HAP-1 (cell line): ENCODE results near the gene TPP2.

Experiments
- DNase-seq, 2 experiments: peaks; one replicate each; pipeline ENCODE4 v3.0.0-alpha.2; 2016 to 2020; ENCODE audit warnings: low spot score in 2 of 2
- H3K27me3 ChIP-seq: fragments of 250-450 bp; sonication (Bioruptor Pico); 2 replicates; pipeline ENCODE4 v1.5.1; 2020; ENCODE audit warnings: low read depth, mild to moderate bottlenecking, moderate library complexity
- H3K36me3 ChIP-seq: fragments of 250-450 bp; sonication (Bioruptor Pico); replicated peaks from 2 replicates; pipeline ENCODE4 v1.5.1; 2020; ENCODE audit warnings: mild to moderate bottlenecking
- H3K4me1 ChIP-seq: fragments of 250-450 bp; sonication (Bioruptor Pico); 2 replicates; pipeline ENCODE4 v1.5.1; 2020; ENCODE audit warnings: mild to moderate bottlenecking
- H3K4me3 ChIP-seq: fragments of 250-450 bp; sonication (Bioruptor Pico); 2 replicates; pipeline ENCODE4 v1.5.1; 2020; ENCODE audit warnings: mild to moderate bottlenecking, moderate library complexity
- H3K9me3 ChIP-seq: fragments of 250-450 bp; sonication (Bioruptor Pico); 2 replicates; pipeline ENCODE4 v1.5.1; 2020; ENCODE audit warnings: mild to moderate bottlenecking, moderate library complexity
- in situ Hi-C: fragments of 300-500 bp; cut with MboI; formaldehyde crosslinking; loops from 3 replicates; pipeline ENCODE4 v1.14.3; 2020; ENCODE audit warnings: low sequenced_read_pairs, inconsistent platforms, mixed read lengths

TPP2 gene

GRCh38 chr13:102572323-102572722 is 24.5 kb upstream of the TPP2 start:
- H3K4me3 ChIP-seq: no peak overlapping the region
- no peaks in the 10 kb centered on the region for H3K36me3 ChIP-seq
- DNase-seq: peak in 1 of 2 experiments; percentile 47
- in situ Hi-C loops: loop anchor here (25.0 kb wide), 2 partner anchors 635 to 1435 kb away; no protein-coding TSS in a partner anchor
- H3K9me3 ChIP-seq: no peaks in the 10 kb centered on the region
- H3K27me3 ChIP-seq: peaks cover 32% of the 10 kb centered on the region
- H3K4me1 ChIP-seq: peaks cover 12% of the 10 kb centered on the region

GRCh38 chr13:102580552-102581169 is 16.1 kb upstream of the TPP2 start:
- Histone ChIP-seq H3K4me3 (no peak overlapping the region), H3K9me3 (no peaks in the 10 kb centered on the region), H3K4me1 (no peaks in the 10 kb centered on the region), H3K27me3 (peaks cover 17% of the 10 kb centered on the region), H3K36me3 (no peaks in the 10 kb centered on the region)
- DNase-seq: peak; percentile 52
- in situ Hi-C loops: no loop called here

GRCh38 chr13:102582256-102582655 is 14.5 kb upstream of the TPP2 start:
- in situ Hi-C loops: no loop called here
- Histone ChIP-seq H3K4me3 (no peak overlapping the region), H3K9me3 (no peaks in the 10 kb centered on the region), H3K27me3 (peaks cover 17% of the 10 kb centered on the region), H3K4me1 (no peaks in the 10 kb centered on the region), H3K36me3 (no peaks in the 10 kb centered on the region)
- no peak for DNase-seq

GRCh38 chr13:102584434-102584833 is 12.4 kb upstream of the TPP2 start:
- Histone ChIP-seq H3K4me1 (no peaks in the 10 kb centered on the region), H3K4me3 (no peak overlapping the region), H3K9me3 (no peaks in the 10 kb centered on the region), H3K27me3 (peaks cover 17% of the 10 kb centered on the region), H3K36me3 (no peaks in the 10 kb centered on the region)
- DNase-seq: no peak
- in situ Hi-C loops: no loop called here

GRCh38 chr13:102586615-102587014 is 10.2 kb upstream of the TPP2 start:
- Histone ChIP-seq H3K9me3 (no peaks in the 10 kb centered on the region), H3K4me3 (no peak overlapping the region), H3K4me1 (no peaks in the 10 kb centered on the region), H3K27me3 (peaks cover 12% of the 10 kb centered on the region), H3K36me3 (no peaks in the 10 kb centered on the region)
- DNase-seq: no peak
- in situ Hi-C loops: no loop called here

- H3K9me3 ChIP-seq: no peaks in the 10 kb centered on the region
- H3K27me3 ChIP-seq: peaks cover 12% of the 10 kb centered on the region
- in situ Hi-C loops: no loop called here
- peaks cover 5% of the 10 kb centered on the region for H3K4me1 ChIP-seq
- no peaks in the 10 kb centered on the region for H3K36me3 ChIP-seq
- no peak for DNase-seq
- no peak overlapping the region for H3K4me3 ChIP-seq
Measured at GRCh38 chr13:102587916-102588315, 8.9 kb upstream of the TPP2 start.

- H3K36me3 ChIP-seq: no peaks in the 10 kb centered on the region
- peaks cover 7% of the 10 kb centered on the region for H3K4me1 ChIP-seq
- no peak for DNase-seq
- peaks cover 11% of the 10 kb centered on the region for H3K27me3 ChIP-seq
- no peaks in the 10 kb centered on the region for H3K9me3 ChIP-seq
- no peak overlapping the region for H3K4me3 ChIP-seq
- in situ Hi-C loops: no loop called here
Measured at GRCh38 chr13:102589301-102589822, 7.4 kb upstream of the TPP2 start.

- Histone ChIP-seq H3K9me3 (no peaks in the 10 kb centered on the region), H3K27me3 (no peaks in the 10 kb centered on the region), H3K36me3 (no peaks in the 10 kb centered on the region), H3K4me1 (peaks cover 11% of the 10 kb centered on the region), H3K4me3 (peak overlapping the region; percentile 37)
- peak; percentile 71 to 86 for DNase-seq
- in situ Hi-C loops: no loop called here
Measured at GRCh38 chr13:102591988-102592781, 4.6 kb upstream of the TPP2 start.

- Histone ChIP-seq H3K27me3 (no peaks in the 10 kb centered on the region), H3K36me3 (no peaks in the 10 kb centered on the region), H3K9me3 (no peaks in the 10 kb centered on the region), H3K4me3 (no peak overlapping the region), H3K4me1 (peaks cover 11% of the 10 kb centered on the region)
- DNase-seq: no peak
- in situ Hi-C loops: no loop called here
Measured at GRCh38 chr13:102593466-102593865, 3.3 kb upstream of the TPP2 start.

GRCh38 chr13:102597029-102597961 is 509 bp downstream of the TPP2 start:
- H3K36me3 ChIP-seq: no peaks in the 10 kb centered on the region; the same call in 1 of the 2 replicates
- peak in 1 of 2 experiments; percentile 35 for DNase-seq
- in situ Hi-C loops: loop anchor here (5.0 kb wide), 2 partner anchors 175 to 250 kb away; partner anchors contain the start of genes ERCC5 and TEX30

GRCh38 chr13:102598061-102598460 is 1.3 kb downstream of the TPP2 start:
- peak overlapping the region; percentile 61 for H3K4me3 ChIP-seq
- no peaks in the 10 kb centered on the region; the same call in 1 of the 2 replicates for H3K36me3 ChIP-seq
- peaks cover 14% of the 10 kb centered on the region for H3K4me1 ChIP-seq
- DNase-seq: no peak
- H3K9me3 ChIP-seq: no peaks in the 10 kb centered on the region
- H3K27me3 ChIP-seq: no peaks in the 10 kb centered on the region
- in situ Hi-C loops: loop anchor here (5.0 kb wide), 2 partner anchors 174 to 249 kb away; partner anchors contain the start of genes ERCC5 and TEX30

More at GRCh38 chr13:102597029-102597961, 509 bp downstream of the TPP2 start:
- H3K4me3 ChIP-seq: peak overlapping the region; percentile 61
- no peaks in the 10 kb centered on the region for H3K27me3 ChIP-seq
- peaks cover 21% of the 10 kb centered on the region for H3K4me1 ChIP-seq
- H3K9me3 ChIP-seq: no peaks in the 10 kb centered on the region

- Histone ChIP-seq H3K9me3 (no peaks in the 10 kb centered on the region), H3K27me3 (no peaks in the 10 kb centered on the region), H3K4me1 (peaks cover 14% of the 10 kb centered on the region), H3K4me3 (no peak overlapping the region), H3K36me3 (peaks cover 6% of the 10 kb centered on the region)
- in situ Hi-C loops: loop anchor here (5.0 kb wide), 2 partner anchors 173 to 248 kb away; partner anchors contain the start of genes ERCC5 and TEX30
- no peak for DNase-seq
Measured at GRCh38 chr13:102599426-102600012, 2.7 kb downstream of the TPP2 start.
